H9 (cell line): ENCODE data around the gene CSF1R. TPM values are rescaled to one million over a fixed set of nuclear protein-coding genes. Genes with fewer than 3 reads are reported as not detected.

ENCODE experiments used
- DNase-seq: peaks from one replicate; pipeline ENCODE4 v3.0.0-alpha.2; 2017
- H2AFZ ChIP-seq: one replicate; pipeline ENCODE4 v1.6.1; 2013; ENCODE audit warnings: mild to moderate bottlenecking, low read length, control low read depth, moderate library complexity
- H2AK5ac ChIP-seq: 2 replicates; pipeline ENCODE4 v1.6.1; 2013; ENCODE audit warnings: low read length, control low read depth, mixed read lengths; ENCODE audit not compliant: insufficient read length
- H2BK120ac ChIP-seq: one replicate; pipeline ENCODE4 v1.6.1; 2013; ENCODE audit warnings: low read depth, mild to moderate bottlenecking, low read length, control low read depth, inconsistent platforms; ENCODE audit not compliant: poor library complexity, severe bottlenecking
- H2BK12ac ChIP-seq: 2 replicates; pipeline ENCODE4 v1.6.1; 2013; ENCODE audit warnings: low read length, control low read depth, mixed read lengths, low read depth; ENCODE audit not compliant: insufficient read length
- H2BK15ac ChIP-seq: 2 replicates; pipeline ENCODE4 v1.6.1; 2013; ENCODE audit warnings: low read depth, low read length, control low read depth
- H2BK20ac ChIP-seq: one replicate; pipeline ENCODE4 v1.6.1; 2013; ENCODE audit warnings: low read depth, mild to moderate bottlenecking, low read length, control low read depth, inconsistent platforms; ENCODE audit not compliant: poor library complexity, severe bottlenecking
- H2BK5ac ChIP-seq: 2 replicates; pipeline ENCODE4 v1.6.1; 2013; ENCODE audit warnings: low read length, control low read depth, mixed read lengths; ENCODE audit not compliant: insufficient read length
- H3K14ac ChIP-seq: 2 replicates; pipeline ENCODE4 v1.6.1; 2013; ENCODE audit warnings: low read length, control low read depth; ENCODE audit not compliant: insufficient read depth
- H3K18ac ChIP-seq: 2 replicates; pipeline ENCODE4 v1.6.1; 2013; ENCODE audit warnings: low read depth, mild to moderate bottlenecking, mixed read lengths, low read length, control low read depth; ENCODE audit not compliant: insufficient read length
- H3K23ac ChIP-seq: 2 replicates; pipeline ENCODE4 v1.6.1; 2013; ENCODE audit warnings: low read length, control low read depth, mixed read lengths, low read depth; ENCODE audit not compliant: insufficient read length
- H3K23me2 ChIP-seq: 2 replicates; pipeline ENCODE4 v1.6.1; 2013; ENCODE audit warnings: low read depth, mild to moderate bottlenecking, mixed read lengths, low read length, control low read depth; ENCODE audit not compliant: insufficient read length, poor library complexity, severe bottlenecking
- H3K27ac ChIP-seq: 2 replicates; pipeline ENCODE4 v1.5.1; 2013; ENCODE audit warnings: low read length, control low read depth, mixed read lengths, low read depth; ENCODE audit not compliant: insufficient read length
- H3K27me3 ChIP-seq: 2 replicates; pipeline ENCODE4 v1.6.1; 2013; ENCODE audit warnings: low read length, control low read depth, inconsistent platforms; ENCODE audit not compliant: insufficient read depth
- H3K4ac ChIP-seq: 2 replicates; pipeline ENCODE4 v1.6.1; 2013; ENCODE audit warnings: low read depth, mild to moderate bottlenecking, control low read depth, inconsistent platforms, low read length, moderate library complexity
- H3K4me1 ChIP-seq: 2 replicates; pipeline ENCODE4 v1.6.1; 2013; ENCODE audit warnings: low read length, control low read depth, inconsistent platforms; ENCODE audit not compliant: insufficient read depth
- H3K4me2 ChIP-seq: 2 replicates; pipeline ENCODE4 v1.6.1; 2013; ENCODE audit warnings: low read length, control low read depth, mixed read lengths; ENCODE audit not compliant: insufficient read length, insufficient read depth
- H3K56ac ChIP-seq: 2 replicates; pipeline ENCODE4 v1.6.1; 2013; ENCODE audit warnings: low read depth, mild to moderate bottlenecking, mixed read lengths, low read length, control low read depth; ENCODE audit not compliant: insufficient read length
- H3K79me1 ChIP-seq: 2 replicates; pipeline ENCODE4 v1.6.1; 2013; ENCODE audit warnings: low read depth, mild to moderate bottlenecking, moderate library complexity, low read length, control low read depth, inconsistent platforms; ENCODE audit not compliant: insufficient read depth, poor library complexity, severe bottlenecking
- H3K79me2 ChIP-seq: 2 replicates; pipeline ENCODE4 v1.6.1; 2013; ENCODE audit warnings: low read length, control low read depth, inconsistent platforms; ENCODE audit not compliant: insufficient read depth
- H3K9ac ChIP-seq: 2 replicates; pipeline ENCODE4 v1.6.1; 2013; ENCODE audit warnings: low read length, control low read depth, mixed read lengths; ENCODE audit not compliant: insufficient read length; ENCODE audit errors: extremely low read depth
- H3K9me3 ChIP-seq: one replicate; pipeline ENCODE4 v1.6.1; 2013; ENCODE audit warnings: low read depth, low read length, inconsistent platforms; ENCODE audit not compliant: control insufficient read depth
- H3T11ph ChIP-seq: one replicate; pipeline ENCODE4 v1.6.1; 2013; ENCODE audit warnings: mild to moderate bottlenecking, low read length, control low read depth, inconsistent platforms
- H4K20me1 ChIP-seq: one replicate; pipeline ENCODE4 v1.6.1; 2013; ENCODE audit not compliant: control insufficient read depth, insufficient read length, insufficient read depth
- H4K5ac ChIP-seq: 2 replicates; pipeline ENCODE4 v1.6.1; 2013; ENCODE audit warnings: low read depth, mild to moderate bottlenecking, mixed read lengths, low read length, control low read depth; ENCODE audit not compliant: insufficient read length
- H4K8ac ChIP-seq: replicated peaks from 2 replicates; pipeline ENCODE4 v1.6.1; 2013; ENCODE audit warnings: low read length, control low read depth, mixed read lengths, low read depth; ENCODE audit not compliant: insufficient read length
- H4K91ac ChIP-seq: 2 replicates; pipeline ENCODE4 v1.6.1; 2013; ENCODE audit warnings: low read depth, mild to moderate bottlenecking, moderate library complexity, mixed read lengths, low read length, control low read depth; ENCODE audit not compliant: insufficient read length
- H3K27ac Mint-ChIP-seq, 3 experiments: 2 replicates in 2 of 3; 3 replicates in 1 of 3; pipeline ENCODE4 v1.8.0; 2020 to 2021; ENCODE audit warnings: mixed read lengths in 3 of 3, mild to moderate bottlenecking in 1 of 3, moderate library complexity in 1 of 3
- H3K27me3 Mint-ChIP-seq: 2 replicates; pipeline ENCODE4 v1.8.0; 2021; ENCODE audit warnings: low read depth, mild to moderate bottlenecking, moderate library complexity, mixed read lengths
- H3K36me3 Mint-ChIP-seq, 3 experiments: 2 replicates in 2 of 3; 3 replicates in 1 of 3; pipeline ENCODE4 v1.8.0; 2020 to 2021; ENCODE audit warnings: low read depth in 3 of 3, mixed read lengths in 3 of 3; ENCODE audit not compliant: insufficient read depth in 1 of 3
- H3K4me1 Mint-ChIP-seq, 2 experiments: 2 replicates each; pipeline ENCODE4 v1.8.0; 2020; ENCODE audit warnings: mixed read lengths in 2 of 2
- H3K4me3 Mint-ChIP-seq, 2 experiments: 2 replicates in 1 of 2; 3 replicates in 1 of 2; pipeline ENCODE4 v1.8.0; 2020 to 2021; ENCODE audit warnings: mild to moderate bottlenecking in 2 of 2, mixed read lengths in 2 of 2, moderate library complexity in 1 of 2
- H3K9me3 Mint-ChIP-seq, 2 experiments: 2 replicates in 1 of 2; 3 replicates in 1 of 2; pipeline ENCODE4 v1.8.0; 2020; ENCODE audit warnings: mild to moderate bottlenecking in 2 of 2, mixed read lengths in 2 of 2, moderate library complexity in 1 of 2
- CTCF ChIP-seq: fragments of 200-600 bp; sonication (generic); conservative IDR thresholded peaks from 3 replicates; pipeline ENCODE4 v1.8.0; 2021; ENCODE audit warnings: antibody characterized with exemption, mild to moderate bottlenecking
- WGBS: extraction: QIAGEN DNeasy Blood & Tissue Kit; methylation state at CpG from one replicate; pipeline ENCODE4 v1.1.7; 2013; ENCODE audit warnings: missing lambda C conversion rate, low lambda C conversion rate, mixed read lengths; ENCODE audit not compliant: insufficient read length; ENCODE audit errors: extremely low coverage; 5-methylcytosine and 5-hydroxymethylcytosine counted together
- total RNA-seq: library from RNA; stranded (reverse); gene quantifications from 2 replicates; pipeline ENCODE4 v1.2.1, GENCODE V29; 2021

Gene CSF1R
- total RNA-seq, 1 experiment from 2014 or later: 0.13 TPM

DNA sequence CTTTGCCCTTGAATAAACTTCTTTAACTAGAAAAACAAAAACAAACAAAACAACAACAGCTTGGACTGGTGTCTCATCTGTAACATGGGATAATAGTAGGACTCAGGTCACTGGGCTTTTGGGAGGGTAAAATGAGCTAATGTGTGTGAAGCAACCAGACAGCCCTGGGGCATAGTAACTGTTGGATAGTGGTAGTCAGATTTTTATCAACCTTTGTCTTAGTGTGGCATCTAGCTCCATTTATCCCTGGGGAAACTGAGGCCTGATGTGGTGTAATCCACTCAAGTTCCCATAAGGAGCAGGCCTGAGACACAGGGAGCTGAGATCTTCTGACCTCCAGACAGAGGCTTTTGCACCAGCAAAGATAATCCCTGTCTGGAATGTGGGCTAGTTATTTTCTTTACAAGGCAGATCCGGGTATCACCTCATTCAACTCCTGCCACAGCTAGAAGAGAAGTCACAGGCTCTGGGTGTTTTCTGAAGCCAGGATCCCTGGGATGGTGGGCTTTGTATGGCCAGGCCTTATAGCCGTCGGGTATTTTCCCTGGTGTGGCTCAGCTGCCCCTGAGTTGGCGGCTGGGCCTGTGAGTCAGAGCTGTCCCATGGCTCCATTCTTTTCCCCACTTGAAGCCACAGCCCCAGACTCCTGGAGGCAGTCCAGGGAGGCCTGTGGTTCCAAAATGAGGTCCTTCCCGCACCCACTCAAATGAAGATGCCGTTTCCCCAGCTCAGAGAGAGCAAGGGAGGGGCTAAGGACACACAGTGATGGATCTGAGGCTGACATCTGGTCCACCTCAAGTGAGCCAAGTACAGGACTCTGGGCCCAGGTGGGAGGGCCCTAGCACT, 26.1 kb upstream of the CSF1R start:
- Histone ChIP-seq H4K5ac (no peak overlapping the region), H3T11ph (no peak overlapping the region), H3K9me3 (no peaks in the 10 kb centered on the region), H2BK20ac (no peak overlapping the region), H3K27me3 (no peaks in the 10 kb centered on the region), H2AFZ (no peak overlapping the region), H2BK5ac (no peak overlapping the region), H3K79me1 (no peaks in the 10 kb centered on the region), H2BK12ac (no peak overlapping the region), H2AK5ac (no peak overlapping the region), H2BK15ac (no peak overlapping the region), H3K4me1 (no peaks in the 10 kb centered on the region), H3K56ac (no peak overlapping the region), H4K20me1 (no peaks in the 10 kb centered on the region), H4K91ac (no peak overlapping the region), H2BK120ac (no peak overlapping the region), H3K4ac (no peak overlapping the region), H3K23me2 (no peaks in the 10 kb centered on the region), H3K9ac (no peak overlapping the region), H4K8ac (no peak overlapping the region), H3K27ac (no peak overlapping the region), H3K18ac (no peak overlapping the region), H3K14ac (no peak overlapping the region), H3K79me2 (no peaks in the 10 kb centered on the region), H3K4me2 (no peak overlapping the region), H3K23ac (no peak overlapping the region)
- peak; percentile 28 for DNase-seq
- Mint-ChIP-seq H3K27ac (peak overlapping the region in 1 of 3 experiments; percentile 68; a peak in 4 of 7 replicates), H3K4me1 (peaks cover 16 to 23% of the 10 kb centered on the region in 2 experiments), H3K9me3 (no peaks in the 10 kb centered on the region), H3K4me3 (no peak overlapping the region), H3K36me3 (no peaks in the 10 kb centered on the region), H3K27me3 (peaks cover 7% of the 10 kb centered on the region)
- no peak for TF ChIP-seq CTCF
- WGBS: no CpG with 5 or more reads among the region's 6 CpGs
